ENCODE measurements around the gene SLAMF9.

SLAMF9 gene

DNA sequence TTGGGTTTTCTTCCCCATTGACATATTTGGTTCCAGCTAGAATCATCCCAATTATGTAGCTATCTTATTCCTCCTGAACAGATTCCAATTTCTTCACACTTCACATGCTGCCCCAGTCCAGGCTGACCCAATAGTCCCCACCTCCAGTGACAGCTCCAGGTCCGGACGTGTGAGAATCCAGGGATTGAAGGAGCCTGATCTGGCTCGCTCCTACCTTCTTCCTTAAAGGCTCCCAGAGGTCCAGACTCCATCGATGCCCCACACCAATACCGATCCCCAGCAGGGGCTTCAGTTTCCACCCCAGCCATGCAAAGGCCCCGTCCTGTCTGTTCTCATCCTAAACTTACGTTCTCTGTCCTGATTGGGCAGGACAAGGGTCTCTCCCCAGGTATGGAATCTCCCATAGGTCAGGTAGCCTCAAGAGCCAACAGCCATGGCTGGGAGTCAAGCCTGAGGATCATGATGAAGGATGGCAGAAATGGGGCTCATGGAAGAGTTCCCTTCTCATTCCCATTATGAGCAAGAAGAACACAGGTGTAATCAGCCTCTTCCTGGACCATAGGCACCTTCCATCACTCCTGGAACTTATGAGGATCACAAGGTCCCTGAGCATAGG, 20.4 kb upstream of the SLAMF9 start:
- no peak for DNase-seq

DNA sequence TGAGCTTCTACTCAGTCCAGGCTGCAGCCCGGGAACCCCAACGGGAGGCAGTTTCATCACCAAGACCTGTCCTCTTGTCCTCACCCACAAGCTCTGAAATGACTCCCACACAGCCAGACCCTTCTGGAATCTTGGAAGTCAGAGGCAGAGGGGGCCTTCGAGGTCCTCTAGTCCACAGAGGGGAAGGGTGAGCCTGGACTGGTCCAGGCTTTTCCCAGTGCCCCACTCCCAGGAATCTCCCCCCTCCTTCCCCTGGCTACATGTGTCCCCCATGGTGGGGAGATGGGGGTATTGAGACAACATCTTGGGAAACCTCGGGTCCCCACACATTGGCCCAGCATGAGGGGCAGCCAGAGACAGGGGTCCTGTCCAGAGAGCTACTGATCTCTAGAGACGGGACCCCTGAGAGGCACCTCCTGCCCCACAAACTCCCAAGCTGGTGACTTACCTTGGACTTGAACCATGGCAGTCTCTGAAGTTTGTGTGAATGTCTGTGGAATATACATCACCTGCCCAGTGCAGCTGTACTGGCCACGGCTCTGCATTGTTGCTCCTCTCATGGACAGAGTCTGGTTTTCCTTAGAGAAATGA, 19.4 kb upstream of the SLAMF9 start:
- DNase-seq, result no peak

DNA sequence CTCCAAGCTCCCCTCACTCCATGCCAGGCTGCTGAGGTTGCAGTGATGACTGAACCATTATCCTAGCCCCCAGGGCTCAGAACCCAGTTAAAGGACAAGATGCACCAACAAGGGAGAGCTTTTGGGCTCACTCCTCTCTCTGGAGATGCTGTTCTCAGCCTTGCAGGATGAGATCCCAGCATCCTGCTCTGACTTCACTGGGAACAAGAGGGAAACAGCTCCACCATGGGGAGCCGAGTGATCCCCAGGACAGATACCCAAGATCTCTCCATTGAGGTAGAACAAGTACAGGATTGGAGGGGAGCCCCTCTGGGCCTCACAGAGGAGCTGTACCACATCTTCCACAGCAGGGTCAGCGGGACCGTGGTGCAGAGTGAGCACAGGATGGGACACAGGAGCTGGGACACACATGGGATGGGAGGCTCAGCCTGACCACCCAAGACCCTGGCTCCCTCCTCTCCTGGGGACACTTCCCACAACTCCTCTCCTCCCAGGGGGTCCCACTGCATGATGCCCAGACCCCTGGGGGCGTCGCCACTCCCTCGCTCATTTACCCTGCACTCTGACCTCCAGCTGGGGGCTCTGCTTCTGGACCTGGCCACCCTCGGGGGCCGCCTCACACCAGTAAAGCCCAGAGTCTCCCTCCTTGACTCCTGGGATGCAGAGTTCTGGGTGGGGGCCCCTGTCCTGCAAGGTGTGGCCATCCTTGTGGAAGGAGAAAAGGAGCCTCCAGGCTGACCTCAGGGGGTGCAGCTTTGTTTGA, 18.6 kb upstream of the SLAMF9 start:
- DNase-seq, result no peak

- DNase-seq, result no peak
Measured at GRCh38 chr1:159970932-159971342, 16.9 kb upstream of the SLAMF9 start.

GRCh38 chr1:159968901-159969300, 14.9 kb upstream of the SLAMF9 start:
- no peak for DNase-seq

DNA sequence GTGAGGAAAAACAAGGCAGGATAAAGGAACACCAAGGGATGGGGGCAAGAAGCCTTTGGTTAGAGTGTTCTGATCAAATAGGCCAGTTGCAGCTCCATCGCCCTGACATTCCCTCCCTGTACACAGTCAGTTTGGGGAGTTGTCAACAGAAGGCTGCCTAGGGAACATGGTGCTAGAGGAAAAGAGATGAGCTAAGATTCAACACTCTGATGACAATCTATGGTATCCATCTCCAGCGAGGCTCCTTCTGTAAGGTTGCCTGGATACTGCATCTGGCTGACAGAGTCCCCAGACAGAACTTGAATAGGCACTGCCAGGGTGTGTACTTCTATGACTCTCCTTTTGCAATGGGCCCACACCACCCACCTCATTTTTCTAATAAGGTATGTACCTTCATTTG, 11.2 kb upstream of the SLAMF9 start:
- no peak for DNase-seq

- DNase-seq, result no peak
Measured at GRCh38 chr1:159964144-159964543, 10.1 kb upstream of the SLAMF9 start.

- no peak for DNase-seq
Measured at GRCh38 chr1:159962176-159962575, 8.1 kb upstream of the SLAMF9 start.

GRCh38 chr1:159961636-159962035, 7.6 kb upstream of the SLAMF9 start:
- DNase-seq, result no peak

- DNase-seq, result no peak
Measured at GRCh38 chr1:159960721-159961381, 6.8 kb upstream of the SLAMF9 start.

DNA sequence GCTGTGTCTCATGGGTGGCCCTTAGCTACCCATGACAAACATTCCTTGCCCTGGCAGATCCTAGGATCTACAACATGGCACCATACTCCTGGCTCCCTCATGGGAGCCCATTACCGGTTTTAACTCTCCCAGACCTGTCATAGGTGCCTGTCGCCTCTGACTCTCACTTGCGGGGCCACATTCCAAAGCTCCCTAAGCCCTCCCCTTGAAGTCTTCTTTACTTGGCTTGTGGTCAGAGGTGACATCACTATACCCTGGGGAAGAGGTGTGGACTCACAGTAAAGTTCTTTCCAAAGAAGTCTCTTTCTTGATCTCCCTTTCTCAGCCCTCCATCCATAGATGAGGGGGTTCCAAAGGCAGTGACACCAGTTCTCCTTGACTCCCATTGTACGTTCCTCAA, 5.4 kb upstream of the SLAMF9 start:
- no peak for DNase-seq

GRCh38 chr1:159958719-159959380, 4.8 kb upstream of the SLAMF9 start:
- no peak for DNase-seq

DNA sequence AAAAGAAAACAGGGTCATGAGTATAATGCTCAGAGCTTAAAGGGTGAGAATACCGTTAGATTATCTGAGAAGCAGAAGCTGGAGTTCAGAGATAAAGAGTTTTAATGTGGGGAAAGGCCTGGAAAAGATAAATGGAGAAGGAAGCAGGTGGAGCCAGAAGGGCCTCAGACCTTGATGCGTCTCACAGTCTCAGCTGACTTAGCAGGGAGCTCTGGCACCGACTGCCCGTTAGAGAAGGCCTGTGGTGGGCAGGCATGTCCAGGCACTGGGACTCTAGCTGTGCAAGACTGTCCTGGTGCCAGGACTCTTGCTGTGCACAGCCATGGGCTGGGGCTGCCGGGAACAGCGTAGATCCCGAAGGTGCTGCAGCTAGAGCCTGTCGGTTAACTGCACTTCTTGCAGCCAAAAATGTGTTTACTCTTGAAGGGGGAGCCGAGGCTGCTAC, 3.8 kb upstream of the SLAMF9 start:
- no peak for DNase-seq

GRCh38 chr1:159955456-159955855, 1.4 kb upstream of the SLAMF9 start:
- DNase-seq, result no peak

DNA sequence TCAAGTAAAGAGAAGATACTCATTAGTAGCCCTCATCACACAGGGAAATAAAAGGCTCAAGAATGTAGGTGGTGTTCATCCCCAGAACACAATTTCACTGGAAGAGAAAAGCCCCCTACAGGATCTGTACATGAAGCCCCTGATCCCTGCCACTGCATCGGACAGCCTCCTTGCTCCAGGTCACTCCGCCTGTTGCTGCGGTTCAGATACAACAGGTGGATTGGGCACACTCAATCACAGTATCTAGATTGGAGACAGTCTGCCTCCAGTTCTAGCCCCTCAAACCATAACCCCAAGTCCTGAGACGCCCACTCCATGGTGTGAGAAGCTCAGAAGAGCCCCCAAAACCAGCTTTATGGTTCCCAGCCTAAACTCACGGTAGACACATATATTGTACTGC, 1.1 kb downstream of the SLAMF9 start:
- no peak for DNase-seq

GRCh38 chr1:159951551-159951950, 2.5 kb downstream of the SLAMF9 start:
- DNase-seq, result no peak

- DNase-seq, result no peak
Measured at GRCh38 chr1:159951016-159951415, 3.0 kb downstream of the SLAMF9 start.

GRCh38 chr1:159949981-159950381, 4.1 kb downstream of the SLAMF9 start:
- no peak for DNase-seq

DNA sequence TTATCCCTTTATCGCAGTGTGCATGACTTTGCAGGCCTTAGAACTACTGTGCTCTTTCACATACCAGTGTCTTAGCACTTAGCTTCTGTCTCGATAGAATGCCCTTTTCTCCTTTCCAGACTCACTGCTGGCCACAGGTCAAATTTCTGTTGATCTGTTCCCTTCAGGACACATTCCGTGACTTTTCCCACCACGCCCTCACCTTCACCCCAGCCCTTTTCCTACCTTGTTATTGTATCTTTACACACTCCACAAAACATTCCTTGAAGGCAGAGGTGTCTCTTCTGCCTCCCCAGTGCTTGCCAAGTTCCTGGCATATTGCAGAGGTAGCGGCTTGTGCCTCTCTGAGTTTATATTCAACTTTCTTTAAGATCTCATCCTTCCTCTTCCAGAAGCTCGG, 4.9 kb downstream of the SLAMF9 start:
- no peak for DNase-seq

DNA sequence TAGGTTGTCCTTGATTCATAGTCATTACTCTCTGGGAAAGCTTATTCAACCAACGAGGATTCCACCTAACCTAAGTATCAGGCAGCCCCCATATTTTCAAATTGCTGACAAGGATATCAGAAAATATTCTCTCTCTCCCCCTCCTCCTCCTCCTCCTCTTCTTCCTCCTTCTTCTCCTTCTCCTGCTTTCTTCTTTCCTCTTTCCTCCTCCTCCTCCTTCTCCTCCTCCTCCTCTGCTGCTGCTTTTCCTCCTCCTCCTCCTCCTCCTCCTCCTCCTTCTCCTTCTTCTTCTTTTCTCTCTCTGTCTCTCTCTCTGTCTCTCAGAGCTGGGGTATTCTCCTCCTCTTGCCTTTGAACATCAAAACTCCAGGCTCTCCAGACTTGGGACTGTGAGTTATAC, 6.1 kb downstream of the SLAMF9 start:
- DNase-seq, result no peak

GRCh38 chr1:159946242-159947187, 7.5 kb downstream of the SLAMF9 start:
- no peak for DNase-seq
